Measurements from ENCODE around the gene ADGRL1. TPM values are rescaled to one million over a fixed set of nuclear protein-coding genes. Genes with fewer than 3 reads are reported as not detected.
A peak's percentile ranks its signal among the peaks of the same experiment; 100 is the strongest.
"Not testable (repeated sequence)": the region's sequence is repeated elsewhere in the genome, so short reads cannot be mapped to it uniquely, and the experiment has no call there.

The ADGRL1 gene
- total RNA-seq, 1 experiment from 2014 or later: 117 TPM

GRCh38 chr19:14203177-14203576 lies 2.8 kb downstream of the ADGRL1 start:
- H3K23me2 ChIP-seq (ENCODE audit: insufficient read length, low read depth, low read length, poor library complexity, severe bottlenecking): peaks cover 10% of the 10 kb centered on the region
- no peak overlapping the region for H4K91ac ChIP-seq (ENCODE audit: insufficient read length, low read depth, low read length)
- Mint-ChIP-seq H3K27ac (peak overlapping the region in 2 of 3 experiments; percentile 13 to 95; a peak in 2 of 7 replicates), H3K27me3 (ENCODE audit: low read depth) (peaks cover 2% of the 10 kb centered on the region; the same call in 1 of the 2 replicates), H3K4me3 (peak overlapping the region; percentile 85 to 93), H3K9me3 (no peaks in the 10 kb centered on the region; a peak in 1 of 5 replicates), H3K4me1 (peaks cover 41 to 54% of the 10 kb centered on the region in 2 experiments), H3K36me3 (ENCODE audit: insufficient read depth in 1 of 3, low read depth in 3 of 3) (peaks cover 0 to 22% (median 21%) of the 10 kb centered on the region in 3 experiments; a peak in 6 of 7 replicates)
- peaks cover 48% of the 10 kb centered on the region for H3K79me2 ChIP-seq (ENCODE audit: insufficient read depth, low read length)
- no peak overlapping the region for H4K5ac ChIP-seq (ENCODE audit: insufficient read length, low read depth, low read length)
- no peak overlapping the region for H3T11ph ChIP-seq (ENCODE audit: low read length)
- H3K18ac ChIP-seq (ENCODE audit: insufficient read length, low read depth, low read length): no peak overlapping the region
- no peak overlapping the region for H4K8ac ChIP-seq (replicated peaks; ENCODE audit: insufficient read length, low read depth, low read length)
- no peaks in the 10 kb centered on the region for H3K9me3 ChIP-seq (ENCODE audit: control insufficient read depth, low read depth, low read length)
- H3K14ac ChIP-seq (ENCODE audit: insufficient read depth, low read length): no peak overlapping the region; the same call in 1 of the 2 replicates
- WGBS (ENCODE audit: extremely low coverage, insufficient read length, low lambda C conversion rate): no CpG with 5 or more reads among the region's 13 CpGs
- no peak for TF ChIP-seq CTCF (conservative IDR thresholded peaks at IDR 0.05)
- no peak overlapping the region for H3K56ac ChIP-seq (ENCODE audit: insufficient read length, low read depth, low read length)
- no peak overlapping the region for H3K23ac ChIP-seq (ENCODE audit: insufficient read length, low read depth, low read length)
- H3K4ac ChIP-seq (ENCODE audit: low read depth, low read length): no peak overlapping the region
- H3K9ac ChIP-seq (ENCODE audit: extremely low read depth, insufficient read length, low read length): no peak overlapping the region
- no peaks in the 10 kb centered on the region for H3K27me3 ChIP-seq (ENCODE audit: insufficient read depth, low read length)
- no peak overlapping the region for H2BK120ac ChIP-seq (ENCODE audit: low read depth, low read length, poor library complexity, severe bottlenecking)
- H2AFZ ChIP-seq (ENCODE audit: low read length): no peak overlapping the region
- no peak overlapping the region for H3K4me2 ChIP-seq (ENCODE audit: insufficient read depth, insufficient read length, low read length)
- no peak overlapping the region for H2BK5ac ChIP-seq (ENCODE audit: insufficient read length, low read length)
- H2AK5ac ChIP-seq (ENCODE audit: insufficient read length, low read length): no peak overlapping the region
- no peak overlapping the region for H2BK12ac ChIP-seq (ENCODE audit: insufficient read length, low read depth, low read length)
- no peak for DNase-seq
- no peak overlapping the region for H2BK15ac ChIP-seq (ENCODE audit: low read depth, low read length)
- H4K20me1 ChIP-seq (ENCODE audit: control insufficient read depth, insufficient read depth, insufficient read length): no peaks in the 10 kb centered on the region
- no peaks in the 10 kb centered on the region; the same call in 1 of the 2 replicates for H3K4me1 ChIP-seq (ENCODE audit: insufficient read depth, low read length)
- no peaks in the 10 kb centered on the region for H3K79me1 ChIP-seq (ENCODE audit: insufficient read depth, low read depth, low read length, poor library complexity, severe bottlenecking)
- H2BK20ac ChIP-seq (ENCODE audit: low read depth, low read length, poor library complexity, severe bottlenecking): no peak overlapping the region
- no peak overlapping the region for H3K27ac ChIP-seq (ENCODE audit: insufficient read length, low read depth, low read length)

GRCh38 chr19:14201481-14201880 lies 4.5 kb downstream of the ADGRL1 start:
- H3K9me3 ChIP-seq (ENCODE audit: control insufficient read depth, low read depth, low read length): not testable (repeated sequence)
- WGBS (ENCODE audit: extremely low coverage, insufficient read length, low lambda C conversion rate): no CpG with 5 or more reads among the region's 8 CpGs
- peak overlapping the region in 1 of 2 experiments; percentile 4; a peak in 2 of 5 replicates for H3K4me3 Mint-ChIP-seq

More at GRCh38 chr19:14201481-14201880, 4.5 kb downstream of the ADGRL1 start:
- H3T11ph ChIP-seq (ENCODE audit: low read length); DNase-seq; H3K18ac ChIP-seq (ENCODE audit: insufficient read length, low read depth, low read length); H3K27me3 Mint-ChIP-seq (ENCODE audit: low read depth); H3K14ac ChIP-seq (ENCODE audit: insufficient read depth, low read length); H2BK120ac ChIP-seq (ENCODE audit: low read depth, low read length, poor library complexity, severe bottlenecking); H3K23me2 ChIP-seq (ENCODE audit: insufficient read length, low read depth, low read length, poor library complexity, severe bottlenecking); H4K91ac ChIP-seq (ENCODE audit: insufficient read length, low read depth, low read length); H3K4me1 ChIP-seq (ENCODE audit: insufficient read depth, low read length); H4K5ac ChIP-seq (ENCODE audit: insufficient read length, low read depth, low read length); H4K8ac ChIP-seq (replicated peaks; ENCODE audit: insufficient read length, low read depth, low read length); H2AFZ ChIP-seq (ENCODE audit: low read length); H3K27me3 ChIP-seq (ENCODE audit: insufficient read depth, low read length); H2BK5ac ChIP-seq (ENCODE audit: insufficient read length, low read length); H3K4me2 ChIP-seq (ENCODE audit: insufficient read depth, insufficient read length, low read length); H3K27ac ChIP-seq (ENCODE audit: insufficient read length, low read depth, low read length); H3K56ac ChIP-seq (ENCODE audit: insufficient read length, low read depth, low read length); H2AK5ac ChIP-seq (ENCODE audit: insufficient read length, low read length); H3K4ac ChIP-seq (ENCODE audit: low read depth, low read length); H2BK20ac ChIP-seq (ENCODE audit: low read depth, low read length, poor library complexity, severe bottlenecking); H3K9ac ChIP-seq (ENCODE audit: extremely low read depth, insufficient read length, low read length); H2BK15ac ChIP-seq (ENCODE audit: low read depth, low read length); H2BK12ac ChIP-seq (ENCODE audit: insufficient read length, low read depth, low read length); H3K23ac ChIP-seq (ENCODE audit: insufficient read length, low read depth, low read length); H3K9me3 Mint-ChIP-seq; H4K20me1 ChIP-seq (ENCODE audit: control insufficient read depth, insufficient read depth, insufficient read length); H3K79me1 ChIP-seq (ENCODE audit: insufficient read depth, low read depth, low read length, poor library complexity, severe bottlenecking): not testable (repeated sequence)
- peak overlapping the region in 2 of 3 experiments; percentile 44 to 52; a peak in 3 of 7 replicates for H3K27ac Mint-ChIP-seq
- H3K4me1 Mint-ChIP-seq: peaks cover 37 to 47% of the 10 kb centered on the region in 2 experiments
- peaks cover 0 to 29% (median 26%) of the 10 kb centered on the region in 3 experiments for H3K36me3 Mint-ChIP-seq (ENCODE audit: insufficient read depth in 1 of 3, low read depth in 3 of 3)
- H3K79me2 ChIP-seq (ENCODE audit: insufficient read depth, low read length): peaks cover 56% of the 10 kb centered on the region

Data from H9 (cell line).